Measurements from ENCODE around the gene OR1J4. TPM values are rescaled to one million over a fixed set of nuclear protein-coding genes. Genes with fewer than 3 reads are reported as not detected.

Gene OR1J4
- total RNA-seq, 1 donor from 2014 or later: not detected

DNA sequence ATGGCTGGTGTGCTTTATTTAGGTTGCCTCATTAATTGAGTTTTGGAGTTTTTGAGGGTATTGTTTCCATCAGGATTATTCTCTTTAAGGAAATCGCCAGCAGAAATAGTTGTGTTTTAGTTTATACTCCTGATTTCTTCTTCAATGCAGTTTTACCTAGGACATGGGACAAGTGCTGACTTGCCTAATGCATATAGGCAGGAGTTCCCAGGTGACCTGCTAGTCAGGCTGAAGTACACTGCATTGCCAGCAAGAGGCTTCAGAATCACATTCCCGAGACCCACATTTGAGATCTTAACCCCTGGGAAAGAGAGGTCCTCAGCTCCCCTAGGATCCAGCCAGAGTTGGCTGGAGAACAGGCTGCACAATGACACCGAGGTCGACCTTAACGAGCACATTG lies 32.4 kb downstream of the OR1J4 start:
- Histone ChIP-seq H3K4me3 (no peak overlapping the region), H3K4me1 (no peaks in the 10 kb centered on the region)

DNA sequence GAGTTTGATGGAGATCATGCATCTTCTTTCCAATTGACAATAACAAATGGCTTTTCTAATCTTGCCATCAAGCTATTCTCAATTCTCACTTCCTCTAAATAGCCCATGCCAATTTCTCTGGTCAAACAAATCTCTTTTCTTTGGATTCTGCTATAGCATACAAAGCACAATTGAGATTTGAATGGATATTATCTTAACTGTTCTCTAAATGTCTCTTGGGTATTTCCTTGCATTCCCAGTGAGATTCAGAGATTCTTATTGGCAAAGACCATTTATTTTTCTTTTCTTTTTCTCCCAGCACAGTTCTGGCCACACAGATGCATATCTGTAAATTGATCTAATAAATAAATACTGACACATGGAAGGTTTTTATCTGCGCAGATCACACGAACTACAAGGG lies 33.9 kb downstream of the OR1J4 start, which contains the start of gene OR1N2:
Gene OR1N2 (plus strand): TSS at position 301 of the 400 bp plus-strand sequence. CDS start 100 bp downstream, outside the sequence.
- H3K27ac ChIP-seq: no peak within 1 kb of the TSS
- TF ChIP-seq, protein P1, sequence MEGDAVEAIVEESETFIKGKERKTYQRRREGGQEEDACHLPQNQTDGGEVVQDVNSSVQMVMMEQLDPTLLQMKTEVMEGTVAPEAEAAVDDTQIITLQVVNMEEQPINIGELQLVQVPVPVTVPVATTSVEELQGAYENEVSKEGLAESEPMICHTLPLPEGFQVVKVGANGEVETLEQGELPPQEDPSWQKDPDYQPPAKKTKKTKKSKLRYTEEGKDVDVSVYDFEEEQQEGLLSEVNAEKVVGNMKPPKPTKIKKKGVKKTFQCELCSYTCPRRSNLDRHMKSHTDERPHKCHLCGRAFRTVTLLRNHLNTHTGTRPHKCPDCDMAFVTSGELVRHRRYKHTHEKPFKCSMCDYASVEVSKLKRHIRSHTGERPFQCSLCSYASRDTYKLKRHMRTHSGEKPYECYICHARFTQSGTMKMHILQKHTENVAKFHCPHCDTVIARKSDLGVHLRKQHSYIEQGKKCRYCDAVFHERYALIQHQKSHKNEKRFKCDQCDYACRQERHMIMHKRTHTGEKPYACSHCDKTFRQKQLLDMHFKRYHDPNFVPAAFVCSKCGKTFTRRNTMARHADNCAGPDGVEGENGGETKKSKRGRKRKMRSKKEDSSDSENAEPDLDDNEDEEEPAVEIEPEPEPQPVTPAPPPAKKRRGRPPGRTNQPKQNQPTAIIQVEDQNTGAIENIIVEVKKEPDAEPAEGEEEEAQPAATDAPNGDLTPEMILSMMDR (IDR thresholded peaks at IDR 0.05): no peak
- no peaks in the 10 kb centered on the region for H3K4me1 ChIP-seq
- H3K9me3 ChIP-seq: no peaks in the 10 kb centered on the region
- intact Hi-C loops (cut with DNase I): no loop called here
- no peak for ATAC-seq
- no peaks in the 10 kb centered on the region for H3K36me3 ChIP-seq
- H3K27me3 ChIP-seq: no peaks in the 10 kb centered on the region
- H3K4me3 ChIP-seq: no peak within 1 kb of the TSS
- no peak for DNase-seq

More for the DNA sequence above, 32.4 kb downstream of the OR1J4 start:
- intact Hi-C loops (cut with DNase I): no loop called here
- DNase-seq (no peak), ATAC-seq (no peak)
- H3K36me3 ChIP-seq: no peaks in the 10 kb centered on the region
- no peaks in the 10 kb centered on the region for H3K9me3 ChIP-seq
- TF ChIP-seq, protein P1 (IDR thresholded peaks at IDR 0.05): no peak
- H3K27ac ChIP-seq: no peak overlapping the region
- H3K27me3 ChIP-seq: no peaks in the 10 kb centered on the region

DNA sequence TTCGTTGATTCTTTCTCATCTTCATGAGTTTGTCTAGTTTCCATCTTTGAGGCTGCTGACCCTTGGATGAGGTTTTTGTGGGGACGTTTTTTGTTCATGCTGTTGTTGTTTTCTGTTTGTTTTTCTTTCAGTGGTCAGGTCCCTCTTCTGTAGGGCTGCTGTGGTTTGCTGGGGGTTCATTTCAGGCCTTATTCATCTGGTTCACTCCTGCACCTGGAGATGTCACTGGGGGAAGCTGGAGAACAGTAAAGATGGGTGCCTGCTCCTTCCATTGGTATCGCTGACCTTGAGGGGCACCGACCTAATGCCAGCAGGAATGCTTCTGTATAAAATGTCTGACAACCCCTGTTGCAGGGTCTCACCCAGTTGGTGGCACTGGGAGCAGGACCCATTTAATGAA lies 42.5 kb downstream of the OR1J4 start:
- no peak for ATAC-seq
- H3K9me3 ChIP-seq: no peaks in the 10 kb centered on the region

DNA sequence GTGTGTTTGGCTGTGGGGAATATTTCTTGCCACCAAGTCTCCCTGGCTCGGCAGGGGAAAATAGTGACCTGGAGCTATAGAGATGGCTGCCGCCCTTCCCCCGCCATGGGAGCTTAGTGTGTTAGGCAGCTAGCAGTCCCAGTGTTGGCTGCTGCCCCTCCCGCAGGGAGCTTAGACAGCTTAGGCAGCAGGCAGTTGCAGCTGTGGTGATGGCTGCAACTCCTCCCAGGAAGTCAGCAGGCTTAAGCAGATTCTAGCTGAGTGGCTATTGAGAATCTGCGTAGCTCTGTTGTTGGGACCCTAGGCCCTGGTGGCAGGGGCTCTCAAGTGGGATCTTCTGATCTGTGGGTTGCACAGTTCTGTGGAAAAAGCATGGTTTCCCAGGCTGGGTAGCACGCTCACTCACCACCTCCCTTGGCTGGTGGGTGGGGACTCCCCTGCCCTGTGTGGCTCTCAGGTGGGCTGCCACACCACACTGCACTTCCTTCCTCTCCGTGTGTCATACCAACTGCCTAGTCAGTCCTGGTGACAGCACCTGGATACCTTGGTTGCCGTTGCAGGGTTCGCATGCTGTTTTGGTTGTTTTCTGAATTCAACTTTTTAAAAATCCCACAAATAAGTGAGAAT lies 43.3 kb downstream of the OR1J4 start:
- TF ChIP-seq, protein P1 (IDR thresholded peaks at IDR 0.05): no peak
- intact Hi-C loops (cut with DNase I): no loop called here
- ATAC-seq: no peak

More for the DNA sequence above, 42.5 kb downstream of the OR1J4 start:
- TF ChIP-seq, protein P1 (IDR thresholded peaks at IDR 0.05): no peak
- intact Hi-C loops (cut with DNase I): no loop called here
- H3K4me3 ChIP-seq: no peak overlapping the region
- no peak overlapping the region for H3K27ac ChIP-seq
- H3K27me3 ChIP-seq: no peaks in the 10 kb centered on the region
- no peaks in the 10 kb centered on the region for H3K4me1 ChIP-seq
- no peaks in the 10 kb centered on the region for H3K36me3 ChIP-seq
- DNase-seq: no peak

DNA sequence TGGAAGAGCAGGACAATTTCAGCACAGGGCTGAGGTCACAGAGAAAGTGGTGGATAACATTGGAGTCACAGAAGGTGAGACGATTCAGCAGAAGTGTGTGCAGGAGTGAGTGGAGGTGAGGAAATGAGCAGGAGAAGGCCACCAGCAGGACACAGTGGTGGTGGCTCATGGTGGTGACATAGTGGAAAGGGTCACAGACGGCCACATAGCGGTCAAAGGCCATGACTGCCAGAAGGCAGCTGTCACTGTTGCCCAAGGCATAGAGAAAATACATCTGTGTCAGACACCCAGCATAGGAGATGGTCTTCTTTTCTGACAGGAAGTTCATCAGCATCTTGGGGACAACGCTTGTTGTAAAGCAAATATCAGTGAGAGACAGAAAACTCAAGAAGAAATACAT lies 49.0 kb downstream of the OR1J4 start:
- Histone ChIP-seq H3K4me3 (no peak overlapping the region), H3K27me3 (no peaks in the 10 kb centered on the region), H3K27ac (no peak overlapping the region), H3K9me3 (no peaks in the 10 kb centered on the region), H3K36me3 (no peaks in the 10 kb centered on the region), H3K4me1 (no peaks in the 10 kb centered on the region)
- ATAC-seq: no peak
- TF ChIP-seq, protein P1 (IDR thresholded peaks at IDR 0.05): no peak
- no peak for DNase-seq
- intact Hi-C loops (cut with DNase I): no loop called here

More for the DNA sequence above, 43.3 kb downstream of the OR1J4 start:
- Histone ChIP-seq H3K4me1 (no peaks in the 10 kb centered on the region), H3K27ac (no peak overlapping the region), H3K36me3 (no peaks in the 10 kb centered on the region), H3K4me3 (no peak overlapping the region), H3K27me3 (no peaks in the 10 kb centered on the region), H3K9me3 (no peaks in the 10 kb centered on the region)
- DNase-seq: no peak

Other genes with a start within 250 kb of the OR1J4 start
- gene PTGS1, start 148.1 kb upstream of the OR1J4 start, total RNA-seq: 16.4 TPM
- not detected for gene OR1J1, start 41.2 kb upstream of the OR1J4 start, total RNA-seq
- gene OR1J2, start 8.3 kb upstream of the OR1J4 start, total RNA-seq: not detected
- gene OR1N1, start 8.2 kb downstream of the OR1J4 start, total RNA-seq: not detected
- not detected for gene OR1N2, start 34.0 kb downstream of the OR1J4 start, total RNA-seq
- not detected for gene OR1L8, start 64.2 kb downstream of the OR1J4 start, total RNA-seq
- gene OR1Q1, start 95.6 kb downstream of the OR1J4 start, total RNA-seq: not detected
- gene OR1B1, start 138.5 kb downstream of the OR1J4 start, total RNA-seq: not detected
- gene OR1L1, start 142.6 kb downstream of the OR1J4 start, total RNA-seq: not detected
- gene OR1L3, start 156.0 kb downstream of the OR1J4 start, total RNA-seq: not detected
- not detected for gene OR1L4, start 204.8 kb downstream of the OR1J4 start, total RNA-seq
- gene OR1L6, start 223.2 kb downstream of the OR1J4 start, total RNA-seq: not detected

All from upper lobe of right lung (tissue), 1 donor.